Activated CD4-positive, alpha-beta memory T cell treated with anti-CD3 and anti-CD28 coated beads, Interleukin-2, amount 10 ng/mL, durations not matched to agents 7 days and 5 days (primary cell): Measurements from ENCODE around the gene IMMP2L. TPM values are rescaled to one million over a fixed set of nuclear protein-coding genes. Genes with fewer than 3 reads are reported as not detected.

ENCODE experiments used
- CTCF ChIA-PET: fragments of 350-600 bp; sonication (Branson Sonifier 250); formaldehyde crosslinking; loops from one replicate; lab custom pipeline; 2021; ENCODE audit warnings: antibody characterized with exemption, inconsistent platforms; lab: Charles Lee
- POLR2A ChIA-PET: fragments of 350-600 bp; sonication (Branson Sonifier 250); formaldehyde crosslinking; loops from one replicate; lab custom pipeline; 2021; ENCODE audit warnings: antibody characterized with exemption; lab: Charles Lee
- DNase-seq: peaks from one replicate; pipeline ENCODE4 v3.0.0-alpha.2; 2020
- H3K27ac Mint-ChIP-seq: one replicate; pipeline ENCODE4 v1.8.0; 2021; ENCODE audit warnings: mild to moderate bottlenecking, mixed read lengths
- H3K27me3 Mint-ChIP-seq: one replicate; pipeline ENCODE4 v1.8.0; 2021; ENCODE audit warnings: mixed read lengths
- H3K36me3 Mint-ChIP-seq: one replicate; pipeline ENCODE4 v1.8.0; 2021; ENCODE audit warnings: low read depth, mixed read lengths
- H3K4me1 Mint-ChIP-seq: one replicate; pipeline ENCODE4 v1.8.0; 2021; ENCODE audit warnings: mixed read lengths
- H3K4me3 Mint-ChIP-seq: one replicate; pipeline ENCODE4 v1.8.0; 2021; ENCODE audit warnings: mild to moderate bottlenecking, mixed read lengths
- H3K9me3 Mint-ChIP-seq: one replicate; pipeline ENCODE4 v1.8.0; 2021; ENCODE audit warnings: mixed read lengths
- total RNA-seq, 2 experiments: library from RNA; stranded (reverse); gene quantifications; one replicate each; pipeline ENCODE4 v1.2.3, GENCODE V29; 2021

IMMP2L gene
- total RNA-seq, 2 experiments from 2014 or later = 5.9 to 7.6 TPM

DNA sequence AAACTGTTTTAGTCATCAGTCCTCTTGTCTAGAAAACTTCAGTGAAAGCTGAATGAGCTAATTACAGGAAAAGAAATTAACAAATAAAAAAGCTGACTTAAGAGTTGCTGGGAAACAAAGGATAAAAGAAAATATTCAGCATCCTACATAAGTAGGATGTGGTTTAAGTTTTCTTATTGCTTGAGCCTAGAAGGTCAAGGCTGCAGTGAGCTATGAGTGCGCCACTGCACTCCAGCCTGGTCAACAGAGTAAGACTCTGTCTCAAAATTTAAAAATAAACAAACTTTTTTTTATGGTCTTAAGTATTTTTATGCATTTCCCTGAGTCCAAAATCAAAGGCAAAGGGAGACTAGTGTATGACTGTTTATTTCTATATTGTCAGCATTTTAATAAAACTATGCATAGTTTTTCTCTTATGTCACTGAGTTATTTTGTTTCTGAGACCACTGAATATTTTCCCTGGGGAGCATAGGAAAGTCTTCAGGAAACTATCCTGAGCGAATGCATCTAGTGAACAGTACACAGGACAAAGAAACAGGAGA is 511.3 kb downstream of the IMMP2L start:
- peaks cover 5% of the 10 kb centered on the region for H3K4me1 Mint-ChIP-seq
- CTCF ChIA-PET = no interaction called here
- POLR2A ChIA-PET = no interaction called here

GRCh38 chr7:111049971-111050680 is 512.2 kb downstream of the IMMP2L start:
- H3K9me3 Mint-ChIP-seq = peaks cover 3% of the 10 kb centered on the region
- peaks cover 5% of the 10 kb centered on the region for H3K4me1 Mint-ChIP-seq
- H3K27ac Mint-ChIP-seq = no peak overlapping the region
- no peak overlapping the region for H3K4me3 Mint-ChIP-seq
- DNase-seq = no peak
- H3K27me3 Mint-ChIP-seq = no peaks in the 10 kb centered on the region
- ChIA-PET CTCF (no interaction called here), POLR2A (no interaction called here)
- H3K36me3 Mint-ChIP-seq = peaks cover 2% of the 10 kb centered on the region

More for the DNA sequence above, 511.3 kb downstream of the IMMP2L start:
- peaks cover 3% of the 10 kb centered on the region for H3K9me3 Mint-ChIP-seq
- H3K36me3 Mint-ChIP-seq = peaks cover 2% of the 10 kb centered on the region
- H3K27me3 Mint-ChIP-seq = no peaks in the 10 kb centered on the region
- no peak for DNase-seq
- no peak overlapping the region for H3K4me3 Mint-ChIP-seq
- H3K27ac Mint-ChIP-seq = no peak overlapping the region

GRCh38 chr7:111047595-111047994 is 514.7 kb downstream of the IMMP2L start:
- ChIA-PET CTCF (interaction anchor here (0.6 kb wide), 1 partner anchor 170 kb away, joined by 3 read pairs; no protein-coding TSS in a partner anchor), POLR2A (no interaction called here)
- H3K27me3 Mint-ChIP-seq = no peaks in the 10 kb centered on the region
- DNase-seq = no peak
- H3K9me3 Mint-ChIP-seq = peaks cover 3% of the 10 kb centered on the region
- H3K4me3 Mint-ChIP-seq = no peak overlapping the region
- H3K27ac Mint-ChIP-seq = no peak overlapping the region
- H3K36me3 Mint-ChIP-seq = peaks cover 2% of the 10 kb centered on the region
- H3K4me1 Mint-ChIP-seq = peaks cover 5% of the 10 kb centered on the region

DNA sequence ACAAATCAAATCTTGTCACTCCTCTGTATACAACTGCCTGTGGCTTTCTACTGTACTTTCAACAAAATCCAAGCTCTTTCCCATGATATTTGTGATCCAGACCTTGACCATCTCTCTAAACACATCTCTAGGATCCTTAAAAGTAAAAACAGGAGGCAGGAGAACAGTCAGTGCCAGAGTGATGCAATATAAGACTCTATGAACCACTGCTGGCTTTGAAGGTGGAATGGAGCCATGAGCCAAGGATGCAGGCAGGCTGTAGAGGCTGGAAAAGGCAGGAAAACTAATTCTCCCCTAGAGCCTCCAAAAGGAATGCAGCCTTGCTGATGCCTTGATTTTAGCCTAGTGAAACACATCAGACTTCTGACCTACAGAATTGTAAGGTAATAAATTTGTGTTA is 516.8 kb downstream of the IMMP2L start:
- Mint-ChIP-seq H3K9me3 (peaks cover 3% of the 10 kb centered on the region), H3K27me3 (no peaks in the 10 kb centered on the region), H3K27ac (no peak overlapping the region), H3K4me1 (peaks cover 7% of the 10 kb centered on the region), H3K4me3 (no peak overlapping the region), H3K36me3 (peaks cover 2% of the 10 kb centered on the region)
- DNase-seq = no peak
- POLR2A ChIA-PET = no interaction called here
- CTCF ChIA-PET = no interaction called here

GRCh38 chr7:111043561-111043960 is 518.7 kb downstream of the IMMP2L start:
- H3K36me3 Mint-ChIP-seq = peaks cover 2% of the 10 kb centered on the region
- ChIA-PET CTCF (no interaction called here), POLR2A (interaction anchor here (1.4 kb wide), 1 partner anchor 9 kb away, joined by 3 read pairs; no protein-coding TSS in a partner anchor)
- peaks cover 3% of the 10 kb centered on the region for H3K9me3 Mint-ChIP-seq
- H3K27ac Mint-ChIP-seq = no peak overlapping the region
- peaks cover 5% of the 10 kb centered on the region for H3K4me1 Mint-ChIP-seq
- H3K27me3 Mint-ChIP-seq = no peaks in the 10 kb centered on the region
- DNase-seq = no peak
- no peak overlapping the region for H3K4me3 Mint-ChIP-seq

GRCh38 chr7:111042842-111043241 is 519.5 kb downstream of the IMMP2L start:
- CTCF ChIA-PET = no interaction called here

GRCh38 chr7:111041577-111041976 is 520.7 kb downstream of the IMMP2L start:
- POLR2A ChIA-PET = no interaction called here
- Mint-ChIP-seq H3K27ac (no peak overlapping the region), H3K36me3 (no peaks in the 10 kb centered on the region), H3K4me3 (no peak overlapping the region), H3K4me1 (peaks cover 5% of the 10 kb centered on the region), H3K9me3 (no peaks in the 10 kb centered on the region), H3K27me3 (no peaks in the 10 kb centered on the region)
- no peak for DNase-seq
- CTCF ChIA-PET = no interaction called here

More at GRCh38 chr7:111042842-111043241, 519.5 kb downstream of the IMMP2L start:
- Mint-ChIP-seq H3K9me3 (no peaks in the 10 kb centered on the region), H3K27ac (no peak overlapping the region), H3K27me3 (no peaks in the 10 kb centered on the region), H3K4me1 (peaks cover 5% of the 10 kb centered on the region), H3K36me3 (no peaks in the 10 kb centered on the region), H3K4me3 (no peak overlapping the region)
- no peak for DNase-seq
- POLR2A ChIA-PET = interaction anchor here (1.4 kb wide), 1 partner anchor 10 kb away, joined by 3 read pairs; no protein-coding TSS in a partner anchor

GRCh38 chr7:111038185-111038584 is 524.1 kb downstream of the IMMP2L start:
- Mint-ChIP-seq H3K9me3 (no peaks in the 10 kb centered on the region), H3K27me3 (no peaks in the 10 kb centered on the region), H3K4me3 (no peak overlapping the region), H3K27ac (no peak overlapping the region), H3K4me1 (peaks cover 5% of the 10 kb centered on the region), H3K36me3 (no peaks in the 10 kb centered on the region)
- POLR2A ChIA-PET = no interaction called here
- CTCF ChIA-PET = no interaction called here
- no peak for DNase-seq

DNA sequence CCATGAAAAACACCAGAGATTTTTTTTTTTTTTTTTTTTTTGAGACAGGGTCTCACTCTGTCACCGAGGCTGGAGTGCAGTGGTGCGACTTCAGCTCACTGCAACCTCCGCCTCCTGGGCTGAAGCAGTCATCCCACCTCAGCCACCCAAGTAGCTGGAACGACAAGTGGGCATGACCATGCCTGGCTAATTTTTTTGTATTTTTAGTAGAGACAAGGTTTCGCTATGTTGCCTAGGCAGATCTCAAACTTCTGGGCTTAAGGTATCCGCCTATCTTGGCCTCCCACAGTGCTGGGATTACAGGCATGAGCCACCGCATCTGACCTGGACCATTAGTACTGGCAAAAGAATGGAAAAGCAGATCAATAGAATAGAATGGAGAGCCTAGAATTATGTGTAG is 530.4 kb downstream of the IMMP2L start:
- ChIA-PET POLR2A (no interaction called here), CTCF (no interaction called here)
- Mint-ChIP-seq H3K27me3 (no peaks in the 10 kb centered on the region), H3K4me3 (no peak overlapping the region), H3K9me3 (no peaks in the 10 kb centered on the region), H3K36me3 (no peaks in the 10 kb centered on the region), H3K27ac (no peak overlapping the region), H3K4me1 (peaks cover 29% of the 10 kb centered on the region)
- DNase-seq = no peak

GRCh38 chr7:111030336-111030735 is 532.0 kb downstream of the IMMP2L start:
- Mint-ChIP-seq H3K27me3 (no peaks in the 10 kb centered on the region), H3K4me3 (no peak overlapping the region), H3K9me3 (no peaks in the 10 kb centered on the region), H3K36me3 (no peaks in the 10 kb centered on the region), H3K4me1 (peaks cover 45% of the 10 kb centered on the region), H3K27ac (no peak overlapping the region)
- POLR2A ChIA-PET = interaction anchor here (1.9 to 5.1 kb wide), 3 partner anchors 18 to 53 kb away, joined by 5 to 54 read pairs (median 25); no protein-coding TSS in a partner anchor
- CTCF ChIA-PET = no interaction called here
- no peak for DNase-seq

GRCh38 chr7:111029574-111030251 is 532.6 kb downstream of the IMMP2L start:
- ChIA-PET CTCF (interaction anchor here (1.0 to 2.8 kb wide), 4 partner anchors 18 to 57 kb away, joined by 3 to 10 read pairs (median 4); no protein-coding TSS in a partner anchor), POLR2A (interaction anchor here (0.9 to 5.1 kb wide), 8 partner anchors 10 to 62 kb away, joined by 3 to 54 read pairs (median 6); no protein-coding TSS in a partner anchor)
- no peak overlapping the region for H3K4me3 Mint-ChIP-seq
- no peaks in the 10 kb centered on the region for H3K9me3 Mint-ChIP-seq
- H3K27me3 Mint-ChIP-seq = no peaks in the 10 kb centered on the region
- no peak for DNase-seq
- H3K27ac Mint-ChIP-seq = peak overlapping the region; percentile 64
- peaks cover 51% of the 10 kb centered on the region for H3K4me1 Mint-ChIP-seq
- peaks cover 4% of the 10 kb centered on the region for H3K36me3 Mint-ChIP-seq

- no peak for DNase-seq
- H3K27ac Mint-ChIP-seq = peak overlapping the region; percentile 64
- no peaks in the 10 kb centered on the region for H3K9me3 Mint-ChIP-seq
- ChIA-PET CTCF (interaction anchor here (1.0 to 2.8 kb wide), 4 partner anchors 17 to 58 kb away, joined by 3 to 10 read pairs (median 4); no protein-coding TSS in a partner anchor), POLR2A (interaction anchor here (0.9 to 5.1 kb wide), 7 partner anchors 9 to 63 kb away, joined by 3 to 54 read pairs (median 7); no protein-coding TSS in a partner anchor)
- H3K36me3 Mint-ChIP-seq = peaks cover 8% of the 10 kb centered on the region
- peaks cover 57% of the 10 kb centered on the region for H3K4me1 Mint-ChIP-seq
- no peaks in the 10 kb centered on the region for H3K27me3 Mint-ChIP-seq
- H3K4me3 Mint-ChIP-seq = no peak overlapping the region
Measured at GRCh38 chr7:111029141-111029572, 533.1 kb downstream of the IMMP2L start.
